IMR-90 (cell line): Measurements from ENCODE around the gene FSIP1.

Experiments
- CEBPB ChIP-seq: IDR thresholded peaks from 2 replicates; pipeline ENCODE4 v1.6.1; 2012; ENCODE audit warnings: low read depth, low read length, improper control_type of control experiment
- CTCF ChIP-seq: conservative IDR thresholded peaks from 2 replicates; pipeline ENCODE4 v1.5.1; 2012; ENCODE audit warnings: mild to moderate bottlenecking, low read depth, low read length, improper control_type of control experiment
- ELK1 ChIP-seq: fragments of 150-350 bp; IDR thresholded peaks from 2 replicates; pipeline ENCODE4 v1.6.1; 2016; ENCODE audit warnings: low read depth, mild to moderate bottlenecking, low read length, moderate library complexity, borderline replicate concordance
- FOS ChIP-seq: fragments of 150-350 bp; IDR thresholded peaks from 2 replicates; pipeline ENCODE4 v1.6.1; 2016; ENCODE audit warnings: low read depth, low read length
- MAFK ChIP-seq: IDR thresholded peaks from 2 replicates; pipeline ENCODE4 v1.6.1; 2012; ENCODE audit warnings: low read depth, low read length, improper control_type of control experiment
- MXI1 ChIP-seq: IDR thresholded peaks from 2 replicates; pipeline ENCODE4 v1.6.1; 2012; ENCODE audit warnings: low read depth, mild to moderate bottlenecking, low read length, moderate library complexity, borderline replicate concordance
- POLR2A ChIP-seq: IDR thresholded peaks from 2 replicates; pipeline ENCODE4 v1.6.1; 2012; ENCODE audit warnings: mild to moderate bottlenecking, low read depth, low read length
- RAD21 ChIP-seq: IDR thresholded peaks from 2 replicates; pipeline ENCODE4 v1.6.1; 2012; ENCODE audit warnings: low read length, improper control_type of control experiment
- RCOR1 ChIP-seq: IDR thresholded peaks from 2 replicates; pipeline ENCODE4 v1.6.1; 2012; ENCODE audit warnings: mild to moderate bottlenecking, low read length, improper control_type of control experiment; ENCODE audit not compliant: insufficient replicate concordance
- SMC3 ChIP-seq: fragments of 150-350 bp; IDR thresholded peaks from 2 replicates; pipeline ENCODE4 v1.6.1; 2016; ENCODE audit warnings: low read depth, mild to moderate bottlenecking, antibody characterized with exemption, low read length, moderate library complexity

GRCh38 chr15:39595338-39596221, 187.1 kb downstream of the FSIP1 start:
- TF ChIP-seq SMC3 (no peak), CTCF (no peak), POLR2A (no peak; the same call in 1 of the 2 replicates), MAFK (no peak), FOS (no peak), RCOR1 (no peak), RAD21 (no peak), CEBPB (no peak), MXI1 (no peak), ELK1 (no peak)
